ENCODE measurements around the gene ADNP. TPM values are rescaled to one million over a fixed set of nuclear protein-coding genes. Genes with fewer than 3 reads are reported as not detected.

ADNP gene
- total RNA-seq, 1 donor from 2014 or later, result 165 TPM

GRCh38 chr20:50900261-50900660 is 31.0 kb downstream of the ADNP start:
- Mint-ChIP-seq H3K9me3 (no peaks in the 10 kb centered on the region), H3K27ac (no peak overlapping the region), H3K4me1 (peaks cover 6% of the 10 kb centered on the region), H3K36me3 (peaks cover 20% of the 10 kb centered on the region), H3K4me3 (no peak overlapping the region), H3K27me3 (ENCODE audit: low read depth) (no peaks in the 10 kb centered on the region)
- DNase-seq (ENCODE audit: low spot score in 2 of 2, unreplicated experiment in 2 of 2), result no peak
- no peak for TF ChIP-seq CTCF (IDR thresholded peaks at IDR 0.05; ENCODE audit: unreplicated experiment)

GRCh38 chr20:50898475-50898874 is 32.8 kb downstream of the ADNP start:
- peaks cover 30% of the 10 kb centered on the region for H3K36me3 Mint-ChIP-seq
- no peak overlapping the region for H3K27ac Mint-ChIP-seq
- no peaks in the 10 kb centered on the region for H3K9me3 Mint-ChIP-seq
- no peak for DNase-seq (ENCODE audit: low spot score in 2 of 2, unreplicated experiment in 2 of 2)
- H3K4me3 Mint-ChIP-seq, result no peak overlapping the region
- H3K4me1 Mint-ChIP-seq, result peaks cover 2% of the 10 kb centered on the region
- TF ChIP-seq CTCF (IDR thresholded peaks at IDR 0.05; ENCODE audit: unreplicated experiment), result no peak
- H3K27me3 Mint-ChIP-seq (ENCODE audit: low read depth), result no peaks in the 10 kb centered on the region

GRCh38 chr20:50895111-50895830 is 36.0 kb downstream of the ADNP start:
- Mint-ChIP-seq H3K27ac (no peak overlapping the region), H3K4me1 (no peaks in the 10 kb centered on the region), H3K36me3 (peaks cover 51% of the 10 kb centered on the region), H3K27me3 (ENCODE audit: low read depth) (no peaks in the 10 kb centered on the region), H3K9me3 (no peaks in the 10 kb centered on the region), H3K4me3 (no peak overlapping the region)
- DNase-seq (ENCODE audit: low spot score in 2 of 2, unreplicated experiment in 2 of 2), result no peak
- no peak for TF ChIP-seq CTCF (IDR thresholded peaks at IDR 0.05; ENCODE audit: unreplicated experiment)

- Mint-ChIP-seq H3K27ac (no peak overlapping the region), H3K27me3 (ENCODE audit: low read depth) (no peaks in the 10 kb centered on the region)
Observed at GRCh38 chr20:50893620-50894019, 37.6 kb downstream of the ADNP start.

GRCh38 chr20:50892394-50892793 is 38.8 kb downstream of the ADNP start:
- no peak overlapping the region for H3K4me3 Mint-ChIP-seq
- H3K27ac Mint-ChIP-seq, result no peak overlapping the region
- no peaks in the 10 kb centered on the region for H3K9me3 Mint-ChIP-seq
- TF ChIP-seq CTCF (IDR thresholded peaks at IDR 0.05; ENCODE audit: unreplicated experiment), result no peak
- peaks cover under 1% of the 10 kb centered on the region for H3K4me1 Mint-ChIP-seq
- DNase-seq (ENCODE audit: low spot score in 2 of 2, unreplicated experiment in 2 of 2), result no peak
- no peaks in the 10 kb centered on the region for H3K27me3 Mint-ChIP-seq (ENCODE audit: low read depth)
- H3K36me3 Mint-ChIP-seq, result peaks cover 64% of the 10 kb centered on the region

More at GRCh38 chr20:50893620-50894019, 37.6 kb downstream of the ADNP start:
- Mint-ChIP-seq H3K4me1 (no peaks in the 10 kb centered on the region), H3K4me3 (no peak overlapping the region), H3K36me3 (peaks cover 61% of the 10 kb centered on the region), H3K9me3 (no peaks in the 10 kb centered on the region)
- no peak for DNase-seq (ENCODE audit: low spot score in 2 of 2, unreplicated experiment in 2 of 2)
- TF ChIP-seq CTCF (IDR thresholded peaks at IDR 0.05; ENCODE audit: unreplicated experiment), result no peak

Measured in mesothelial cell of epicardium (in vitro differentiated cells).